Activated effector memory CD4-positive, alpha-beta T cell treated with anti-CD3 and anti-CD28 coated beads, Interleukin-2, amount 50 U/mL, for 16 hours (primary cell): ENCODE results near the gene GMPS.
"Not testable (repeated sequence)": the region's sequence is repeated elsewhere in the genome, so short reads cannot be mapped to it uniquely, and the experiment has no call there.

Experiments used
- DNase-seq: peaks from one replicate; pipeline ENCODE4 v3.0.0-alpha.2; 2020

GMPS gene

GRCh38 chr3:155870133-155870944 lies at the start of gene GMPS:
GMPS (plus strand) TSS chr3:155870650; CDS start chr3:155870871, 221 bp downstream.
- peak; percentile 99 for DNase-seq

DNA sequence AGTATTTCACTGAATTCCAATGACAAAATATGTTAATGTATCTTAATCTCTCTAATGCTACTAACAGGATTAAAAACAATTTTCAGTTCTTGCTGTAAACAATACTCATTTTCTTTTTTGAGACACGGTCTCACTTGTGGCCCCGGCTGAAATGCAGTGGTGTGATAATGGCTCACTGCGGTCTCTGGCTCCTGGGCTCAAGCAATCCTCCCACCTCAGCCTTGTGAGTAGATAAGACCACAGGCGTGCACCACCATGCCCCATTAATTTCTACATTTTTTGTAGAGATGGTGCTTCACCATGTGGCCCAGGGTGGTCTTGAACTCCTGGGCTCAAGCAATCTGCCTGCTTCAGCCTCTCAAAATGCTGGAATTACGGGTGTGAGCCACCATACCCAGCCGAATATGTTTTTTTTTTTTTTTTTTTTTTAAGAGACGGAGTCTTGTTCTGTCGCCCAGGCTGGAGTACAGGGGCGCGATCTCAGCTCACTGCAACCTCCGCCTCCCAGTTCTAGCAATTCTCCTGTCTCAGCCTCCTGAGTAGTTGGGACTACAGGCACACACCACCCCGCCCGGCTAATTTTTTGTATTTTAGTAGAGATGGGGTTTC lies 41.9 kb upstream of the GMPS start:
- DNase-seq: not testable (repeated sequence)

DNA sequence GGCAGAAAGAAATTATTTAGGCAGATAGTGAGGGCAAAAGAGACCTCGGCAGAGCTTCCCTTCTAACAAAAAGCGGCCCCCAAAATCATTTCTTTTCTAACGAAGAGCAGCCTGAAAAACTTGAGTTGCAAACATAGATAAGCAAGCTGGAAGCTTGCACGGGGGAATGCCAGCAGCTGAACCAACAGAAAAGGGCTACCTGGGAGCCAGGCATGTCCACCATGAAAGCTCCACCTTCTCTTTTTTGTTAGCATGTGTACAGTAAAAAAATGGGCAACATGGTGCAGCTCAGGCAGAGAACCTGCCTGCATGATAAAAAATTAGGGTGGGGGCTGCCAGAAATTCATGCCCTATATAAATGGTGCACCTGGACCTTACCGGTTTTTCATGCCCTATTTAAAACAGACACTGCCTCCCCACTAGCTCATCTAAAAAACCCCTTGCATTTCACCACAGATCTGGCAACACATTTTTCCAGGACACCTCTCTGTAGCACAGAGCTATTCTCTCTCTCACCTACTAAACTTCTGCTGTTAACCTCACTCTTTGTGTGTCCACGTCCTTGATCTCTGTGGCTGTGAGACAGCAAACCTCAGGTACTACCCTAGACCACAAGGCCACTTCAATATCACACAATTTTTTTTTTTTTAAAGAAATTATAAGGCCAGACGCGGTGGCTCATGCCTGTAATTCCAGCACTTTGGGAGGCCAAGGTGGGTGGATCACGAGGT lies 34.9 kb upstream of the GMPS start:
- no peak for DNase-seq

DNA sequence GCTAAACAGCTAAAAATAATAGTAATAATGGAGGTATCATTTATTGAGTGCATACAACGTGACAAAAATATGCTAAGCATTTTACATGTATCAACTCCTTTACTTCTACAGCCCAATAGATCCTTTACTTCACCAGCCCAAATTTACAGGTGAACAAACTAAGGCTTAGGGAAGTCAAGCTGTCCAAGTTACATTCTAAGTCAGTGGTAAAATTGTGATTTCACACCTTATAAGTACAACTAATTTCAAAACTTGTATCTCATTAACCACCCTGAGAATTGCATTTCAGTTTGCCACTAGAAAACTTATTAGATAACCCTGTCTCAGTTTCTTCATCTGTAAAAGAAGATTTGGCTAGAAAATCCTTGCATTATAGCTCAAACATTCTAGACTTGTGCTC lies 26.9 kb upstream of the GMPS start:
- DNase-seq: no peak

DNA sequence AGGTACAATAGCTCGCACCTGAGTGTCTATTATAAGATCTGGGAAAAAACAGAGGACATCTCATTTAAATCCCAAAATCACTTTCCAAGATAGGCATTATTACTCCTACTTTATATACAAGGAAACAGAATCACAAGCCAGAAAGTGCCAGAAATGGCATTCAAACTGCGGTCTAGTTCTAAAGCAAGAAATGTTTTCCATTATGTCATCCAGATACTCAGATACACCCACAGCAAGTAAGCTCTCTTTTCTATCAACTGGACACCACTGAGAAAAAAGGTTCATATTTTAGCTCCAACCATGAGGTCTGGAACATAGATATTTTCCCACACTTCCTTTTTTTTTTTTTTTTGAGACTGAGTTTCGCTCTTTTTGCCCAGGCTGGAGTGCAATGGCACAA lies 24.3 kb upstream of the GMPS start:
- DNase-seq: no peak

DNA sequence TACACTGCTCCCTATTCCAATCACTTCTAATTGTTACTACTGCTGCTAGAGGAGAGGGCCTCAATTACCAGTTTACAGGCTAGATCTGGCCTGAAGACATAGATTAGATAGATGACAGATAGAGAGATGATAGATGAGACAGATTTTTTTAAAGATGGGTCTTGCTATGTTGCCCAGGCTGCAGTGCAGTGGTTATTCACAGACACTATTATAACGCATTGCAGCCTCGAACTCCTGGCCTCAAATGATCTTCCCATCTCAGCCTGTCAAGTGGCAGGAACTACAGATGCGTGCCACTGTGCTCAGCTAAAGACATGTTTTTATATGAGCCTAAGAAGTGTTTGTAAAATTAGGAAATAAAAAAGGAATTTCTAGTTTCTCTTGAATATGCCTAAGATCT lies 22.5 kb upstream of the GMPS start:
- no peak for DNase-seq

DNA sequence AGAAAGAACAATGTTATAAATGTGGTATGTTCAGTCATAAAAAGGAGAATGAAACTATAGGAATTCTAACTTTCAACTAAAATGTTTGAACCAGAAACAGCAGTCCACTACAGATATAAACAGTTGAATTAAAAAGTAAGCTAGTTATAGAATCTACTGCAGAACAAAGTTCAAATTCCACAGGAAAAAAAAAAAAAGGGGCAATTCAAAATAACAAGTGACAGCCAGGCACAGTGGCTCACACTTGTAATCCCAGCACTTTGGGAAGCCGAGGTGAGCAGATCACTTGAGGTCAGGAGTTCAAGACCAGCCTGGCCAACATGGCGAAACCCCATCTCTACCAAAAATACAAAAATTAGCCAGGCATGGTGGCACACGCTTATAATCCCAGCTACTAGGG lies 21.0 kb upstream of the GMPS start:
- DNase-seq: not testable (repeated sequence)

DNA sequence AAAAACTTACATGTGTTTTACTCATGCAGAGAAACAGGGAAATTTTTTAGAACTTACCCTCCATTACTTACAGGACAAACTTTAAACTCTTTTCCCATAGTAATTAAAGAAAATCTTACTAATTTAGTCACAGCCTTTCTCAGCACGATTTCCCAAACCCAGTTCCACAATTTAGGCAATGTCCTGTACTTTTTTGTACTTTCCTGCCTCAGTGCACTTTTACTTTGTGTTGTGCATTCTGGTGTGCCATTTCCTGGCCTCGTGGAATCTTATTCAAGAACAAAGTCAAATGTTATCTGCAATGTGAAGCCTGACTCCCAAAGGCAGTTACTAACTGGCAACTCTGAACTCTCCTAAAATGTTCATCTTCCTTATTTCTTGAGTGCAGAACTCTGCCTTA lies 18.1 kb upstream of the GMPS start:
- no peak for DNase-seq

DNA sequence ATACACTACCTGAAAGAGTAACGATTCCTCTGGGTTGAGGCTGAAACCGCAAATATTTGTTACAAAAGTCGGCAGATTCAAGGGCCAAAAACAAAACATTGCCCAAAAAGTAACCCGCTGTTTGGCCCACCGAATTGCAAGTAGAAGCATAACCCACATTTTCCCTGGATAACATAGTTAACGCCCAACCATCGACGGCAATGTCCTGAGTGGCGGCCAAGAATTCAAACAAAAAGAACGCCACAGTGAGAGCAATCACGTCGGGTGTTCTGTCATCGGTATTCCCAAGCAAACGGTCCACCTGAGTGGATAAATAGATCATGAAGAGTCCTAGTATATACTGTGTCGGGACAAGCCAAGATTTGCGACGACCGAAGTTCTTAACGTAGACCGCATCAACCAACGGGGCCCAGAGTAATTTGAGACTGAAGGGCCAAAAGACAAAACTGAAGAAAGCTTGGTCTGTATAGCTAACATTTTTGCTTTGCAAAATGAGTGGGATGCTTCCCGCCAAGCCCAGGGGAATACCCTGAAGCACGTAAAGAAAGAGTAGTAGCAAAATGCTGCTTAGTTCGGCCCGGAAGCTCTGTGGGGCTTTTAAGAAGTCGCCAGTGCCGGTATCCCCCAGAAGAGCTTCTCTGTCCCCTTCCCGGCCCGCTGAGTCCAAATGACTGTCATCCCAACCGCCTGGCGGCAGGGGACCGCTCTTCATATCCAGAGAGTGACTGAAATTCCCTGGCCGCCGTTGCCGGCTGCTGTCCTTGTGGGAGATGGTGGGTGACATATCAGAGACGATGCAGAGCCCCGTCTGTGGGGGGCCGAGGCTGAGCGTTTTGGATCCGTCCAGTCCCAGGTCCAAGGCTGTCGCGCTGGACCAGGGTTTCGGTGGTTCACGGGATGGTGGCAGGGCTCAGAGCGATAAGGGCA lies 17.0 kb upstream of the GMPS start:
- peak; percentile 77 for DNase-seq

DNA sequence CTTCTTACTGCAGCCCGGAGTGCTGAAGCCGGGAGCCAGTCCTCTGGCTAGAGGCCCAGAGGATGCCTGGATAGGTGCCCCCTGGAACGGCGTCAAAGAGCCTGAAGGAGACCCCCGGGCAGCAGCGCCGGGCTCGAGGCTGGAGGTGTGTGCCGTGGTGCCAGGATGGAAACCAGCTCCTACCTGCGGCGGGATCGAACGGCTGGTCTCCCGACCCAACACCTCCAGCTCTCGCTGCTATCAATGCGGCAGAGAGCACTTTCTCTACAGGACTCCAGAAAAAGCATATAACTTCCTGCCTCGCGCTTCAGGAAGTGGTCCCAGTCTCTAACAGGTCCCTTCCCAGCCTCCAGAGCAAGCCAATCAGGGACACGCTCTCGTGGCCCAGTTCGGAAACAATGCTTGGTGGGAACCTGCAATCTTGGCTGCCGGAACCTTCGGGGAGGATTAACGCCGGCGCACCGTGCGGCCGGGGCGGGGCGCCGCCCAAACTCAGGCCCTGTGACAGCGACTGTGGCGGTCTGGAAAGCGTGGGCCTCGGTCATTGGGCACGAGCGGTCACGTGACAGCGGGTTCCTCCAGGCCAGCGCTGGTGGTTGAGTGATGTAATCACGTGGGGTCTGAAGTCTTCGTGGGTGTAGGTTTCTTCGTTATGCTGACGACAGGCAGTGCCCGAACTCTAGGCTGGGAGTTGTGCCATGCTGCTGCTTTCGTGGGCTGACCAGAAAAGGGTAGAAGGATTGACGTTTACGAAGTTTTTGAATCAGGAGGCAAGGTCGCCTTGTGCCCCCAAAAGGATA lies 16.1 kb upstream of the GMPS start, which contains the start of gene SLC33A1:
Gene SLC33A1 (minus strand): TSS at position 287 of the 800 bp plus-strand sequence. CDS start 430 bp downstream, outside the sequence.
- peak; percentile 100 for DNase-seq

- DNase-seq: no peak
These were observed 10.6 kb upstream of the GMPS start for GRCh38 chr3:155859859-155860258.

- not testable (repeated sequence) for DNase-seq
These were observed 10.0 kb upstream of the GMPS start for GRCh38 chr3:155860424-155860823.

DNA sequence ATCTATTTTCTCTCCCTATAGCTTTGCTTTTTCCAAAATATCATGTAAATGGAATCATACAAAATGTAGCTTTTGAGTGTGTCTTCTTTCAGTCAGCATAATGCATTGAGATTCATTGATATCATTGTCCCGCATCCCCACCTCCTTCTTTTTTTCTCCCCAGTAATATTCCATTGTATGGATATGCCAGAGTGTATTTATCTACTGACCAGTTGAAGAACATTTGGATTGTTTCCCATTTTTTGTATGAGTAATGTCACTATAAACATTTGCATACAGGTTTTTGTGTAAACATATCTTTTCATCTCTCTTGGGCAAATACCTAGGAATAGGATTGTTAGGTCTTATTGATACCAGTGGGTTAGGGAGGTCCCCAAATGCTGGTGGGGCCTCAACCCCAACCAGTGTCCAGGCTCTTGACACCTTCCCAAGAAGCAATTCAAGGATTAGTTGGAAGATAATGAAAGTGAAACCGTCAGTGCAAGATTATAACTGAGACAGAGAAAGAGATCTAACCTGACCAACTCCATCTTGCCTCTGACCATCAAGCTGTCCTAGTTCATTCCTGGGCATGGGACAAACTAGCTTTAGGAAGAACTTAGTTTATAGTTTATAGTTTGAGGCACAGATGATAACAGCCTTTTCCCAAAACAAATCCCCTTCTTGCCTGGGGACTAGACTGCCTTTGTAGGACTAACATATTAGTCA lies 8.8 kb upstream of the GMPS start:
- no peak for DNase-seq

DNA sequence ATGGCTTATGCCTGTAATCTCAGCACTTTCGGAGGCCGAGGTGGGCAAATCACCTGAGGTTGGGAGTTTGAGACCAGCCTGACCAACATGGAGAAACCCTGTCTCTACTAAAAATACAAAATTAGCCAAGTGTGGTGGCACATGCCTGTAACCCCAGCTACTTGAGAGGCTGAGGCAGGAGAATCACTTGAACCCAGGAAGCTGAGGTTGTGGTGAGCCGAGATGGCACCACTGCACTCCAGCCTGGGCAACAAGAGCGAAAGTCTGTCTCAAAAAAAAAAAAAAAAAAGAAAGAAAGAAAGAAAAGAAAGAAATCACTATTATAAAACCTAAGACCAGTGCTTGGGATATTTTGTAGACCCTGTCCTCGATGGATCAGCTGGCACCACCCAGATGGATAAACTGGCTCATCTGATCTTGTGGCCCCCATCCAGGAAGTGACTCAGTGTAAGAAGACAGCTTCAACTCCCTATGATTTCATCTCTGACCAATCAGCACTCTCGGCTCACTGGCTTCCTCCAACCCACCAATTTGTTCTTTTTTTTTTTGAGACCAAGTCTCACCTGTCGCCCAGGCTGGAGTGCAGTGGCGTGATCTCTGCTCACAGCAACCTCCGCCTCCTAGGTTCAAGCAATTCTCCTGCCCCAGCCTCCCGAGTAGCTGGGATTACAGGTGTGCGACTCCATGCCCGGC lies 8.0 kb upstream of the GMPS start:
- DNase-seq: peak; percentile 83

- DNase-seq: no peak
These were observed 7.2 kb upstream of the GMPS start for GRCh38 chr3:155863072-155863784.

GRCh38 chr3:155869691-155870090 lies 759 bp upstream of the GMPS start:
- no peak for DNase-seq

GRCh38 chr3:155870945-155871745 lies 695 bp downstream of the GMPS start:
- peak; percentile 81 for DNase-seq

DNA sequence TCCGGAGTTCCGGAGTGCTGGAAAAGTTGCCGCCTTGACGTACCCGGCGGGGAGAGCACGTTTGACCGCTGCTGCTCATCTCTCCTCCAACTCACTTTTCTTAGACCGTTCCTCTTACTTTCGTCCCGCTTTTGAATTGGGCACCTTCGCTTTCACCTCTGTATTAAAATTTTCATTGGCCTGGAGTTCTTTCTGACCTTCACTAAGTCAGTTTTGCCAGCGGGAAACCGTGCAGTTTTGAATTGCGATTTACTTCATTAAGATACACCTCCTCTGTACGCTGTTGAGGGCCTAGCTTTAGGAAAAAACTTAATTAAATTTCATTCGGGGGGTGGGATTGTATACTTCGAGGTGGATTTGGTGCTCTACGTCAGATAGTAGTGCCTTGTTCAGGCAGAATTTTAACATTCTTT lies 1.3 kb downstream of the GMPS start:
- no peak for DNase-seq
